ENCODE measurements around the gene HS3ST5. TPM values are rescaled to one million over a fixed set of nuclear protein-coding genes. Genes with fewer than 3 reads are reported as not detected.
A peak's percentile ranks its signal among the peaks of the same experiment; 100 is the strongest.

Gene HS3ST5
- total and polyA plus RNA-seq, 2 experiments from 2014 or later = 2.8 to 3.5 TPM

DNA sequence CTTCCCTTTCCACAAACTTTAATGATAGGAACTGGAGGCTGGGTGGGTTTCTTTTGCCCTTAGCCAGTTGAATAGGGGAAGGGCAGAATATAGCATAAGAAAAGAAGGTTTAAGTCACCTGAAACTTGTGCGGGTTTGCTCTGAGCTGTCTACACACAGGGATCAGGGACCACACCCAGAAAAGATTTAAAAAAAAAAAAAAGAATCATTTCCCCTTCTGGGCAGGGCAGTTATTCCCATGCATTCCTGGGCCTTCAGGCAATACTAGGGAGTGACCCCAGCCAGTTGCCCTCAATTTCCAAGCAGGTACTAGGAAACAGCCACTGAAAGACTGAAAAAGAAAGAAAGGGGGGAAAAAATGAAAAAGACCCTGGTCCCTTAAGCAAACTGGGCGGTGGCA is 332.3 kb downstream of the HS3ST5 start (continued):
- TF ChIP-seq, protein P1, sequence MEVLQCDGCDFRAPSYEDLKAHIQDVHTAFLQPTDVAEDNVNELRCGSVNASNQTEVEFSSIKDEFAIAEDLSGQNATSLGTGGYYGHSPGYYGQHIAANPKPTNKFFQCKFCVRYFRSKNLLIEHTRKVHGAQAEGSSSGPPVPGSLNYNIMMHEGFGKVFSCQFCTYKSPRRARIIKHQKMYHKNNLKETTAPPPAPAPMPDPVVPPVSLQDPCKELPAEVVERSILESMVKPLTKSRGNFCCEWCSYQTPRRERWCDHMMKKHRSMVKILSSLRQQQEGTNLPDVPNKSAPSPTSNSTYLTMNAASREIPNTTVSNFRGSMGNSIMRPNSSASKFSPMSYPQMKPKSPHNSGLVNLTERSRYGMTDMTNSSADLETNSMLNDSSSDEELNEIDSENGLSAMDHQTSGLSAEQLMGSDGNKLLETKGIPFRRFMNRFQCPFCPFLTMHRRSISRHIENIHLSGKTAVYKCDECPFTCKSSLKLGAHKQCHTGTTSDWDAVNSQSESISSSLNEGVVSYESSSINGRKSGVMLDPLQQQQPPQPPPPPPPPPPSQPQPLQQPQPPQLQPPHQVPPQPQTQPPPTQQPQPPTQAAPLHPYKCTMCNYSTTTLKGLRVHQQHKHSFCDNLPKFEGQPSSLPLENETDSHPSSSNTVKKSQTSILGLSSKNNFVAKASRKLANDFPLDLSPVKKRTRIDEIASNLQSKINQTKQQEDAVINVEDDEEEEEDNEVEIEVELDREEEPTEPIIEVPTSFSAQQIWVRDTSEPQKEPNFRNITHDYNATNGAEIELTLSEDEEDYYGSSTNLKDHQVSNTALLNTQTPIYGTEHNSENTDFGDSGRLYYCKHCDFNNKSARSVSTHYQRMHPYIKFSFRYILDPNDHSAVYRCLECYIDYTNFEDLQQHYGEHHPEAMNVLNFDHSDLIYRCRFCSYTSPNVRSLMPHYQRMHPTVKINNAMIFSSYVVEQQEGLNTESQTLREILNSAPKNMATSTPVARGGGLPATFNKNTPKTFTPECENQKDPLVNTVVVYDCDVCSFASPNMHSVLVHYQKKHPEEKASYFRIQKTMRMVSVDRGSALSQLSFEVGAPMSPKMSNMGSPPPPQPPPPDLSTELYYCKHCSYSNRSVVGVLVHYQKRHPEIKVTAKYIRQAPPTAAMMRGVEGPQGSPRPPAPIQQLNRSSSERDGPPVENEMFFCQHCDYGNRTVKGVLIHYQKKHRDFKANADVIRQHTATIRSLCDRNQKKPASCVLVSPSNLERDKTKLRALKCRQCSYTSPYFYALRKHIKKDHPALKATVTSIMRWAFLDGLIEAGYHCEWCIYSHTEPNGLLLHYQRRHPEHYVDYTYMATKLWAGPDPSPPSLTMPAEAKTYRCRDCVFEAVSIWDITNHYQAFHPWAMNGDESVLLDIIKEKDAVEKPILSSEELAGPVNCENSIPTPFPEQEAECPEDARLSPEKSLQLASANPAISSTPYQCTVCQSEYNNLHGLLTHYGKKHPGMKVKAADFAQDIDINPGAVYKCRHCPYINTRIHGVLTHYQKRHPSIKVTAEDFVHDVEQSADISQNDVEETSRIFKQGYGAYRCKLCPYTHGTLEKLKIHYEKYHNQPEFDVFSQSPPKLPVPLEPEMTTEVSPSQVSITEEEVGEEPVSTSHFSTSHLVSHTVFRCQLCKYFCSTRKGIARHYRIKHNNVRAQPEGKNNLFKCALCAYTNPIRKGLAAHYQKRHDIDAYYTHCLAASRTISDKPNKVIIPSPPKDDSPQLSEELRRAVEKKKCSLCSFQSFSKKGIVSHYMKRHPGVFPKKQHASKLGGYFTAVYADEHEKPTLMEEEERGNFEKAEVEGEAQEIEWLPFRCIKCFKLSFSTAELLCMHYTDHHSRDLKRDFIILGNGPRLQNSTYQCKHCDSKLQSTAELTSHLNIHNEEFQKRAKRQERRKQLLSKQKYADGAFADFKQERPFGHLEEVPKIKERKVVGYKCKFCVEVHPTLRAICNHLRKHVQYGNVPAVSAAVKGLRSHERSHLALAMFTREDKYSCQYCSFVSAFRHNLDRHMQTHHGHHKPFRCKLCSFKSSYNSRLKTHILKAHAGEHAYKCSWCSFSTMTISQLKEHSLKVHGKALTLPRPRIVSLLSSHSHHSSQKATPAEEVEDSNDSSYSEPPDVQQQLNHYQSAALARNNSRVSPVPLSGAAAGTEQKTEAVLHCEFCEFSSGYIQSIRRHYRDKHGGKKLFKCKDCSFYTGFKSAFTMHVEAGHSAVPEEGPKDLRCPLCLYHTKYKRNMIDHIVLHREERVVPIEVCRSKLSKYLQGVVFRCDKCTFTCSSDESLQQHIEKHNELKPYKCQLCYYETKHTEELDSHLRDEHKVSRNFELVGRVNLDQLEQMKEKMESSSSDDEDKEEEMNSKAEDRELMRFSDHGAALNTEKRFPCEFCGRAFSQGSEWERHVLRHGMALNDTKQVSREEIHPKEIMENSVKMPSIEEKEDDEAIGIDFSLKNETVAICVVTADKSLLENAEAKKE (CRISPR knock-in tag; IDR thresholded peaks at IDR 0.05) = no peak

DNA sequence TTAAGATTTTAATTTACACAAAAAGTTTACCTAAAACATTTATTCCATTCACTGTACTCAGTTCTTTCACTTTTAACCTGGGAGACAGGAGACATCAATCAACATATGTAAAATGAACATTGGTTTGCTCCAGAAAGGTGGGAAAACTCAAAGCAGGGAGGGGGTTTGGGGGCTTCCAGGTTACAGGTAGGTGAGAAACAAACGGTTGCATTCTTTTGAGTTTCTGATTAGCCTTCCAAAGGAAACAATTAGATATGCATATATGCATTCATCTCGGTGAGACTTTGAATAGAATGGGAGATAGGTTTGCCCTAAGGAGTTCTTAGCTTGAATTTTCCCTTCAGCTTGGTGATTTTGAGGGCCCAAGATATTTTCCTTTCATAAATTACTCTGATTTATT is 333.6 kb downstream of the HS3ST5 start:
- Histone ChIP-seq H3K79me2 (replicated peaks; ENCODE audit: insufficient read depth) (no peaks in the 10 kb centered on the region), H3K4me3 (no peak overlapping the region), H3K4me2 (peak overlapping the region; percentile 44), H2AFZ (no peak overlapping the region), H3K4me1 (ENCODE audit: insufficient read depth) (peaks cover 47% of the 10 kb centered on the region), H3K9me2 (ENCODE audit: insufficient read depth) (no peaks in the 10 kb centered on the region), H4K20me1 (replicated peaks; ENCODE audit: insufficient read depth) (no peaks in the 10 kb centered on the region), H3K36me3 (ENCODE audit: insufficient read depth) (no peaks in the 10 kb centered on the region), H3K27ac (ENCODE audit: low read depth) (no peak overlapping the region; the same call in 1 of the 2 replicates), H3F3A (replicated peaks; ENCODE audit: low read depth) (no peaks in the 10 kb centered on the region), H3K27me3 (ENCODE audit: insufficient read depth) (no peaks in the 10 kb centered on the region)
- peak overlapping the region; percentile 35; the same call in 2 of the 3 replicates for H3K4me3 Mint-ChIP-seq
- peak; percentile 69 for DNase-seq (ENCODE audit: low spot score)
- no peaks in the 10 kb centered on the region; the same call in 2 of the 3 replicates for H3K9me3 Mint-ChIP-seq
- ATAC-seq = peak; percentile 79
- peaks cover 49% of the 10 kb centered on the region for H3K4me1 Mint-ChIP-seq
- H3K36me3 Mint-ChIP-seq (ENCODE audit: low read depth) = peaks cover 8% of the 10 kb centered on the region
- no peaks in the 10 kb centered on the region for H3K27me3 Mint-ChIP-seq (ENCODE audit: insufficient read depth, low read depth, poor library complexity)
- peak overlapping the region; percentile 68 for H3K27ac Mint-ChIP-seq
- peak; percentile 75 for TF ChIP-seq NANOG (IDR thresholded peaks at IDR 0.05; ENCODE audit: borderline replicate concordance)
- TF ChIP-seq, protein P2, sequence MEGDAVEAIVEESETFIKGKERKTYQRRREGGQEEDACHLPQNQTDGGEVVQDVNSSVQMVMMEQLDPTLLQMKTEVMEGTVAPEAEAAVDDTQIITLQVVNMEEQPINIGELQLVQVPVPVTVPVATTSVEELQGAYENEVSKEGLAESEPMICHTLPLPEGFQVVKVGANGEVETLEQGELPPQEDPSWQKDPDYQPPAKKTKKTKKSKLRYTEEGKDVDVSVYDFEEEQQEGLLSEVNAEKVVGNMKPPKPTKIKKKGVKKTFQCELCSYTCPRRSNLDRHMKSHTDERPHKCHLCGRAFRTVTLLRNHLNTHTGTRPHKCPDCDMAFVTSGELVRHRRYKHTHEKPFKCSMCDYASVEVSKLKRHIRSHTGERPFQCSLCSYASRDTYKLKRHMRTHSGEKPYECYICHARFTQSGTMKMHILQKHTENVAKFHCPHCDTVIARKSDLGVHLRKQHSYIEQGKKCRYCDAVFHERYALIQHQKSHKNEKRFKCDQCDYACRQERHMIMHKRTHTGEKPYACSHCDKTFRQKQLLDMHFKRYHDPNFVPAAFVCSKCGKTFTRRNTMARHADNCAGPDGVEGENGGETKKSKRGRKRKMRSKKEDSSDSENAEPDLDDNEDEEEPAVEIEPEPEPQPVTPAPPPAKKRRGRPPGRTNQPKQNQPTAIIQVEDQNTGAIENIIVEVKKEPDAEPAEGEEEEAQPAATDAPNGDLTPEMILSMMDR (conservative IDR thresholded peaks at IDR 0.05; ENCODE audit: low read depth in 2 of 2) = no peak
- TF ChIP-seq, protein P1 (CRISPR knock-in tag; IDR thresholded peaks at IDR 0.05) = no peak

Data from GM23338 (cell line).